ENCODE results near the gene CHD9. TPM values are rescaled to one million over a fixed set of nuclear protein-coding genes. Genes with fewer than 3 reads are reported as not detected.
"Not testable (repeated sequence)": the region's sequence is repeated elsewhere in the genome, so short reads cannot be mapped to it uniquely, and the experiment has no call there.

CHD9 gene
- total RNA-seq, 6 experiments from 2014 or later: 19.8 to 44.3 (median 30.2) TPM

GRCh38 chr16:53031323-53031942 lies 23.4 kb upstream of the CHD9 start:
- no peak for ATAC-seq

GRCh38 chr16:53034306-53034705 lies 20.5 kb upstream of the CHD9 start:
- ATAC-seq (no peak), DNase-seq (no peak)
- intact Hi-C loops (cut with DNase I): no loop called here
- TF ChIP-seq POLR2A (IDR thresholded peaks at IDR 0.05) (no peak), CTCF (IDR thresholded peaks at IDR 0.05) (no peak)
- Histone ChIP-seq H3K27me3 (no peaks in the 10 kb centered on the region), H3K36me3 (no peaks in the 10 kb centered on the region), H3K4me1 (no peaks in the 10 kb centered on the region), H3K9me3 (no peaks in the 10 kb centered on the region), H3K27ac (no peak overlapping the region), H3K4me3 (no peak overlapping the region)
- 63% methylated on average over 6 of the region's 6 CpGs for WGBS (ENCODE audit: insufficient coverage, low coverage, low lambda C conversion rate, missing lambda C conversion rate)

More at GRCh38 chr16:53031323-53031942, 23.4 kb upstream of the CHD9 start:
- no peaks in the 10 kb centered on the region for H3K27me3 ChIP-seq
- TF ChIP-seq CTCF (IDR thresholded peaks at IDR 0.05) (no peak), POLR2A (IDR thresholded peaks at IDR 0.05) (no peak)
- no peaks in the 10 kb centered on the region for H3K4me1 ChIP-seq
- no peaks in the 10 kb centered on the region for H3K9me3 ChIP-seq
- WGBS (ENCODE audit: insufficient coverage, low coverage, low lambda C conversion rate, missing lambda C conversion rate): 80% methylated on average over 2 of the region's 2 CpGs
- intact Hi-C loops (cut with DNase I): no loop called here
- H3K36me3 ChIP-seq: no peaks in the 10 kb centered on the region
- H3K4me3 ChIP-seq: no peak overlapping the region
- DNase-seq: no peak
- H3K27ac ChIP-seq: no peak overlapping the region

- no peaks in the 10 kb centered on the region for H3K9me3 ChIP-seq
- WGBS (ENCODE audit: insufficient coverage, low coverage, low lambda C conversion rate, missing lambda C conversion rate): 92% methylated on average over 2 of the region's 3 CpGs
- no peaks in the 10 kb centered on the region for H3K4me1 ChIP-seq
- intact Hi-C loops (cut with DNase I): no loop called here
- ATAC-seq (no peak), DNase-seq (no peak)
- no peaks in the 10 kb centered on the region for H3K27me3 ChIP-seq
- TF ChIP-seq CTCF (IDR thresholded peaks at IDR 0.05) (no peak), POLR2A (IDR thresholded peaks at IDR 0.05) (no peak)
- H3K27ac ChIP-seq: no peak overlapping the region
- H3K36me3 ChIP-seq: no peaks in the 10 kb centered on the region
- H3K4me3 ChIP-seq: no peak overlapping the region
Measured at GRCh38 chr16:53035176-53035942, 19.4 kb upstream of the CHD9 start.

- H3K27me3 ChIP-seq: no peaks in the 10 kb centered on the region
- H3K27ac ChIP-seq: no peak overlapping the region
- 71% methylated on average over 6 of the region's 6 CpGs for WGBS (ENCODE audit: insufficient coverage, low coverage, low lambda C conversion rate, missing lambda C conversion rate)
- H3K4me3 ChIP-seq: no peak overlapping the region
- no peaks in the 10 kb centered on the region for H3K9me3 ChIP-seq
- no peaks in the 10 kb centered on the region for H3K4me1 ChIP-seq
- no peak for DNase-seq
- TF ChIP-seq POLR2A (IDR thresholded peaks at IDR 0.05): no peak
- TF ChIP-seq CTCF (IDR thresholded peaks at IDR 0.05): no peak
- H3K36me3 ChIP-seq: no peaks in the 10 kb centered on the region
- ATAC-seq: no peak
- intact Hi-C loops (cut with DNase I): no loop called here
Measured at GRCh38 chr16:53036066-53036465, 18.7 kb upstream of the CHD9 start.

GRCh38 chr16:53036711-53037110 lies 18.1 kb upstream of the CHD9 start:
- DNase-seq; H3K9me3 ChIP-seq; H3K27me3 ChIP-seq; ATAC-seq; H3K36me3 ChIP-seq; H3K4me1 ChIP-seq; intact Hi-C loops (cut with DNase I); H3K27ac ChIP-seq; H3K4me3 ChIP-seq: not testable (repeated sequence)
- 67% methylated on average over 4 of the region's 6 CpGs for WGBS (ENCODE audit: insufficient coverage, low coverage, low lambda C conversion rate, missing lambda C conversion rate)
